Pancreas (tissue), 10 donors: Measurements from ENCODE around the gene PTBP3. TPM values are rescaled to one million over a fixed set of nuclear protein-coding genes. Genes with fewer than 3 reads are reported as not detected.

Experiments used
- ATAC-seq, 4 donors: fragments of 200-7000 bp; cut with Tn5 transposase; one replicate each; pipeline versions ENCODE4 v1.8.0 to v1.9.1; 2020; ENCODE audit warnings: mild to moderate bottlenecking in 4 of 4, moderate library complexity in 4 of 4
- DNase-seq, 6 donors: peaks; one replicate each; pipeline ENCODE4 v3.0.0-alpha.2; 2020
- FAIRE-seq: peaks from 2 replicates; lab custom pipeline; 2012; peaks lifted over from hg19 to GRCh38; lab: Jason Lieb, UNC
- H3K27ac ChIP-seq, 4 donors: fragments of 200-600 bp; sonication (generic); 1 replicate in 3 of 4; 2 replicates in 1 of 4; pipeline versions ENCODE4 v1.5.0 to v1.8.0; 2020
- H3K27me3 ChIP-seq, 4 donors: fragments of 200-600 bp; one replicate each; pipeline ENCODE4 v1.8.0; 2021
- H3K36me3 ChIP-seq, 3 donors: fragments of 200-600 bp; sonication (generic) in 1 of 3; one replicate each; pipeline versions ENCODE4 v1.5.0 to v1.8.0; 2020 to 2021
- H3K4me1 ChIP-seq, 3 donors: fragments of 200-600 bp; one replicate each; pipeline ENCODE4 v1.8.0; 2021
- H3K4me3 ChIP-seq, 4 donors: fragments of 200-600 bp; sonication (generic) in 2 of 4; one replicate each; pipeline versions ENCODE4 v1.5.0 to v1.8.0; 2020 to 2021
- H3K9me3 ChIP-seq, 4 donors: fragments of 200-600 bp; one replicate each; pipeline ENCODE4 v1.8.0; 2021
- WGBS, 2 donors: extraction: QIAGEN DNeasy Blood & Tissue Kit; methylation state at CpG; one replicate each; pipeline ENCODE4 v1.1.7; 2013; 5-methylcytosine and 5-hydroxymethylcytosine counted together
- intact Hi-C, 3 donors: fragments of 100-400 bp; cut with DNase I; formaldehyde crosslinking; loops; one replicate each; pipeline versions ENCODE4 v1.11.1 to v1.14.2; 2022
- polyA plus RNA-seq, 2 donors: library from polyadenylated mRNA; stranded (reverse); fragments of 200-250 nt; gene quantifications; one replicate each; pipeline ENCODE4 v1.2.3, GENCODE V29; 2013
- total RNA-seq, 6 donors: library from RNA; stranded (reverse); fragmentation: NEBNext Ultra II Directional in 4 of 6; extraction: Animal tissue kit (Norgen Biotek cat#: 25700) in 4 of 6; gene quantifications; one replicate each; pipeline versions ENCODE4 v1.2.1 to v1.2.4, GENCODE V29; 2021 to 2023
- TF ChIP-seq, protein P1 (sequence below), 4 donors: fragments of 200-600 bp; sonication (generic) in 3 of 4; IDR thresholded peaks; one replicate each; pipeline versions ENCODE4 v1.5.0 to v1.8.0; 2021; ENCODE audit warnings: antibody characterized with exemption in 4 of 4
- donor health status: healthy with polysubstance abuse.
- donor health status: DM: no; HTN: no; CAD: no; lungs with moderate emphysema.
- donor health status: DM: no; HTN: no; CAD: no.
- donor health status: control.
- donor health status: control.
- donor health status: Bipolar disorder and iron deficiency.
- donor health status: DM: yes; HTN: yes; CAD: no.
- donor health status: DM: no; HTN: no; CAD: no.
- donor health status: DM: no; HTN: no; CAD: no.
- donor health status: DM: yes; HTN: yes; CAD: no.

Gene PTBP3
- total and polyA plus RNA-seq, 8 donors, result 4.4 to 51.5 (median 28.3) TPM

DNA sequence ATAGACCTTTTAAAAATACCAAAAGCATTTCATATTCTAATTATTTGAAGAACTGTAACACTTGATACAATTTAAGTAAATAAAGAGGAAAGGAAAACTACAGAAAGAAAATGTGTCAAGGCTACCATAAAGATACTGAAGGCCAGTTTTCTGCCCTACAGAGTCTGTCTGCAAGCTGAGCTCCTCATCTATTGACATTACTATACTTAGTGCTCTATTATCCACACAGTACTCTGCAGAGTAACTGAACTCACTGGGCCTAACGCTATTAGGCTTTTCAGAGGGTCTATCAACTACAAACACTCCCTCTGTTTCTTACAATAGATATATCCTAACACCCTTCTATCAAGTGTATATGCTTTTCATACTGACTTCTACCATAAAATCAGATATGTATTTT lies 101.2 kb downstream of the PTBP3 start:
- Histone ChIP-seq H3K27me3 (no peaks in the 10 kb centered on the region), H3K4me1 (peaks cover 0 to 18% (median 17%) of the 10 kb centered on the region in 3 donors), H3K27ac (no peak overlapping the region), H3K4me3 (no peak overlapping the region), H3K9me3 (peaks cover 0 to 3% (median 0%) of the 10 kb centered on the region in 4 donors), H3K36me3 (peaks cover 0 to 6% (median under 1%) of the 10 kb centered on the region in 3 donors)
- ATAC-seq, result peak; percentile 53 to 86 (median 74)
- no peak for DNase-seq
- WGBS, 2 donors, result 32 to 38% methylated on average over 1 of the region's 1 CpG
- intact Hi-C loops, result no loop called here
- TF ChIP-seq, protein P1, sequence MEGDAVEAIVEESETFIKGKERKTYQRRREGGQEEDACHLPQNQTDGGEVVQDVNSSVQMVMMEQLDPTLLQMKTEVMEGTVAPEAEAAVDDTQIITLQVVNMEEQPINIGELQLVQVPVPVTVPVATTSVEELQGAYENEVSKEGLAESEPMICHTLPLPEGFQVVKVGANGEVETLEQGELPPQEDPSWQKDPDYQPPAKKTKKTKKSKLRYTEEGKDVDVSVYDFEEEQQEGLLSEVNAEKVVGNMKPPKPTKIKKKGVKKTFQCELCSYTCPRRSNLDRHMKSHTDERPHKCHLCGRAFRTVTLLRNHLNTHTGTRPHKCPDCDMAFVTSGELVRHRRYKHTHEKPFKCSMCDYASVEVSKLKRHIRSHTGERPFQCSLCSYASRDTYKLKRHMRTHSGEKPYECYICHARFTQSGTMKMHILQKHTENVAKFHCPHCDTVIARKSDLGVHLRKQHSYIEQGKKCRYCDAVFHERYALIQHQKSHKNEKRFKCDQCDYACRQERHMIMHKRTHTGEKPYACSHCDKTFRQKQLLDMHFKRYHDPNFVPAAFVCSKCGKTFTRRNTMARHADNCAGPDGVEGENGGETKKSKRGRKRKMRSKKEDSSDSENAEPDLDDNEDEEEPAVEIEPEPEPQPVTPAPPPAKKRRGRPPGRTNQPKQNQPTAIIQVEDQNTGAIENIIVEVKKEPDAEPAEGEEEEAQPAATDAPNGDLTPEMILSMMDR (IDR thresholded peaks at IDR 0.05), result no peak
- FAIRE-seq, result no peak

DNA sequence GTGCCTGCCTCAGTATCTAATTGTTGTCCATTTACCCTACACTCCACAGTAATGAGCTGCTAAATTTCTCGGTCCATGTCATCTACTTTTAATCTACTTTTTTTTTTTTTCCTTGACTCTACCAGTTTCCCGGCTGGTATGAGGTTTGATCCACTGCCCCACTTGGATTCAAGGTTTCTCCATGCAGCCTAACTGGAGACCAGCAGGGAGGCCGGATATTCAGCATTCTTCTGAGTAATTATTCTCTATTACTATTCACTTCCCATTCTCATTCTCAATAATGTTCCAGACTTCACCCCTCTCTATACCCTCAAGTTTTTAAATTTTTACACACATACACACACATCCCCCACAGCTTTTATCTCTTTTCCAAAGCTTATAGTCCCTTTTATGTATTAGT lies 107.3 kb downstream of the PTBP3 start:
- intact Hi-C loops, result no loop called here
- Histone ChIP-seq H3K27ac (no peak overlapping the region), H3K27me3 (no peaks in the 10 kb centered on the region), H3K4me1 (no peaks in the 10 kb centered on the region), H3K4me3 (no peak overlapping the region), H3K9me3 (no peaks in the 10 kb centered on the region), H3K36me3 (peaks cover 0 to 12% (median 9%) of the 10 kb centered on the region in 3 donors)
- WGBS, 2 donors, result 91 to 93% methylated on average over 3 of the region's 3 CpGs
- no peak for FAIRE-seq
- TF ChIP-seq, protein P1 (IDR thresholded peaks at IDR 0.05), result no peak
- no peak for DNase-seq
- ATAC-seq, result no peak

DNA sequence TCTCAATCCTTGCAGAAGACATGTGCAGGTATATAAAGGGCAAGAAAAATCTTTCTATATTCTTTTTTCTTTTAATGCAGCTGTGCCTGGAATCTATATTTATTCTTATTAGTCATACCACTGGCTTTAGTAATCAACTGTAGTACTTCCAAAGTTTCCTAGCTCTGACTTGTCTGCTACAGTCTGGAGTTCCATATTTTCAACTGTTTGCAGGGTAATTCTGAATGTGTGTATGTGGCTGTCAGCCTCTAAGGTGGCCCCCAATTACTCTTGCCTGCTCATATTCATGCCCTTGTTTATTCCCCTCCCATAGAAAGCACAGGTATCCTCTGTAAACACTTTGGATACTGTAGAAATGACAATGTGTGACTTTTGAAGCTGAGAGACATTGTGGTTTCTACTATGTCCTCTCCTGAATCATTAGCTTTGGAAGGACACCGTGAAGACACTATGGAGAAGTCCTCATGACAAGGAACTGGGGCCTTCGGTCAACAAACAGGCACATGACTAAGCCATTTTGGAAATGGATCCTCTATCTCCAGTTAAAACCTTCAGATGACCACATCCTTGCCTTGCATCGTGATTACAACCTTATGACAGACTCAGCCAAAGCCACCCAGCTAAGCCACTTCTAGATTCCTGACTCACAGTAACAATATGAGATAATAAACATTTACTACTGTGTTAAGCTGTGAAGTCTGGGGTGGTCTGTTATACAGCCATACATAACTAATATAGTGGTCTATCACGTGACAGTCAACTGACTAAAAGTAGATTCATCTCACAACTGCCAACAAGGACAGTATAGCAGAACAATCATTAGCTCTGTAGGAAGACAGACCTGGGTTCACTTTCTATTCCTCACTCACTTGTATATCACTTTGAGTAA lies 108.8 kb downstream of the PTBP3 start:
- FAIRE-seq (no peak), ATAC-seq (no peak), DNase-seq (no peak)
- no peak overlapping the region for H3K4me3 ChIP-seq
- peaks cover 0 to 12% (median 9%) of the 10 kb centered on the region in 3 donors for H3K36me3 ChIP-seq
- intact Hi-C loops, result no loop called here
- H3K27me3 ChIP-seq, result no peaks in the 10 kb centered on the region
- H3K9me3 ChIP-seq, result no peaks in the 10 kb centered on the region
- no peaks in the 10 kb centered on the region for H3K4me1 ChIP-seq
- 94 to 96% methylated on average over 4 of the region's 4 CpGs for WGBS, 2 donors
- TF ChIP-seq, protein P1 (IDR thresholded peaks at IDR 0.05), result no peak
- no peak overlapping the region for H3K27ac ChIP-seq

DNA sequence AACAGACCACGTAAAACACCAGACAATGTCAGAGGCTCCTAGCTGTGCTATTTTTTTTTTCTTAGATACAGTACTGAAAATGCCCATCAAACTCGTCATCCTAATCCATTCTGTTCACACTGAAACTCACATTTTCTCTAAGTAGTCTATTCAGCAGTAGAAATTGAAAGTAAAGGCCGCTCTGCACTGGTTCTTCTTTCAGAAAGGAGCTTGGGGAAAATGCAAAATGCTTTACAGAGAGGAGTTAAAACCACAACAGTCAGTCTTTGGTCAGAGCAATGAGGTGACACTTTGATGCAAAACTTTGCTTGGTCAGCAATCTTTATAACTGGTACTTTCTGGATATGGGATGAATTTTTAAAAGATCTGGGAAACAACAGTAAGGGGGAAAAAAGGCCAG lies 114.5 kb downstream of the PTBP3 start:
- TF ChIP-seq, protein P1 (IDR thresholded peaks at IDR 0.05), result no peak
- no peaks in the 10 kb centered on the region for H3K27me3 ChIP-seq
- no peak for FAIRE-seq
- H3K4me3 ChIP-seq, result no peak overlapping the region
- ATAC-seq, result no peak
- intact Hi-C loops, result no loop called here
- no peaks in the 10 kb centered on the region for H3K36me3 ChIP-seq
- H3K9me3 ChIP-seq, result no peaks in the 10 kb centered on the region
- no peak overlapping the region for H3K27ac ChIP-seq
- no peaks in the 10 kb centered on the region for H3K4me1 ChIP-seq
- DNase-seq, result no peak
- 90 to 96% methylated on average over 3 of the region's 3 CpGs for WGBS, 2 donors

DNA sequence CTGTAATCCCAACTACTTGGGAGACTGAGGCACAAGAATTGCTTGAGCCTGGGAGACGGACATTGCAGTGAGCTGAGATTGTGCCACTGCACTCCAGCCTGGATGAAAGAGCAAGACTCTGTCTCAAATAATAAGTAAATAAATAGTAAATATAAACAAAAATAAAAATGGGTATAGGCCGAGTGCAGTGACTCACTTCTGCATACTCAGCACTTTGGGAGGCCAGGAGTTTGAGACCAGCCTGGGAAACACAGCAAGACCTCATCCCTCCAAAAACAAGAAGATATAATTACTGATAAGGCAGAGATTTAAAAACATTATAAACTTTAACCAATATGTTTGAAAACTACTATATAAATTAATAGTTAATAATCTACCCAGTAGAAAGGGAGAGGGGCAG lies 120.5 kb downstream of the PTBP3 start:
- FAIRE-seq, result no peak

More for the DNA sequence above, 120.5 kb downstream of the PTBP3 start:
- DNase-seq (no peak), ATAC-seq (no peak)
- 89 to 95% methylated on average over 2 of the region's 2 CpGs for WGBS, 2 donors
- no peak overlapping the region for H3K4me3 ChIP-seq
- peaks cover 0 to 6% (median 0%) of the 10 kb centered on the region in 3 donors for H3K36me3 ChIP-seq
- no peaks in the 10 kb centered on the region for H3K4me1 ChIP-seq
- TF ChIP-seq, protein P1 (IDR thresholded peaks at IDR 0.05), result no peak
- intact Hi-C loops, result no loop called here
- peaks cover 0 to 3% (median 0%) of the 10 kb centered on the region in 4 donors for H3K9me3 ChIP-seq
- H3K27me3 ChIP-seq, result no peaks in the 10 kb centered on the region
- H3K27ac ChIP-seq, result no peak overlapping the region
